ENCODE measurements around the gene GGCT.
"Not testable (repeated sequence)": the region's sequence is repeated elsewhere in the genome, so short reads cannot be mapped to it uniquely, and the experiment has no call there.

- TF ChIP-seq MAX (IDR thresholded peaks at IDR 0.05); SIX5 (IDR thresholded peaks at IDR 0.05; ENCODE audit: low read depth, low read length); NRF1 (IDR thresholded peaks at IDR 0.05; ENCODE audit: low read depth, low read length); USF2 (IDR thresholded peaks at IDR 0.05; ENCODE audit: low read length); CREB1 (IDR thresholded peaks at IDR 0.05); SRF (IDR thresholded peaks at IDR 0.05; ENCODE audit: low read depth, low read length); EP300 (IDR thresholded peaks at IDR 0.05; ENCODE audit: borderline replicate concordance in 1 of 2, low read depth in 2 of 2, low read length in 2 of 2): not testable (repeated sequence)
Observed at GRCh38 chr7:30481416-30481815, 23.2 kb downstream of the GGCT start.

Measured in H1 (cell line).